TTC549 (cell line): ENCODE data around the gene ANKS1B.
"Not testable (repeated sequence)": the region's sequence is repeated elsewhere in the genome, so short reads cannot be mapped to it uniquely, and the experiment has no call there.

Experiments
- FAIRE-seq: peaks from 2 replicates; lab custom pipeline; 2012; peaks lifted over from hg19 to GRCh38; lab: Jason Lieb, UNC

Gene ANKS1B

DNA sequence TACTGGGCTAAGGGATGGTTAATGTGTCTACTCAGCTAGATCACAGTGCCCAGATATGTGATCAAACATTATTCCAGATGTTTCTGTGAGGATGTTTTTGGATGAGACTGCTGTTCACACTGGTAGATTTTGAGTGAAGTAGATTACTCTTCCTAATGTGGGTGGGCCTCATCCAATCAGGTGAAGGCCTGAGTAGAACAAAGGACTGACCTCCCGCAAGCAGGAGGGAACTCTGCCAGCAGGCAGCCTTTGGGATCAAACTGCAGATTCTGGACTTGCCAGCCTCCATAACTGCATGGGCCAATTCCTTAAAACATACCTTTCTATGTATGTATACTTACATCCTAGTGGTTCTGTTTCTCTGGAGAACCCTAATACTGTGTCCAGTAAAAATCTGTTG, 1120.4 kb downstream of the ANKS1B start:
- no peak for FAIRE-seq

DNA sequence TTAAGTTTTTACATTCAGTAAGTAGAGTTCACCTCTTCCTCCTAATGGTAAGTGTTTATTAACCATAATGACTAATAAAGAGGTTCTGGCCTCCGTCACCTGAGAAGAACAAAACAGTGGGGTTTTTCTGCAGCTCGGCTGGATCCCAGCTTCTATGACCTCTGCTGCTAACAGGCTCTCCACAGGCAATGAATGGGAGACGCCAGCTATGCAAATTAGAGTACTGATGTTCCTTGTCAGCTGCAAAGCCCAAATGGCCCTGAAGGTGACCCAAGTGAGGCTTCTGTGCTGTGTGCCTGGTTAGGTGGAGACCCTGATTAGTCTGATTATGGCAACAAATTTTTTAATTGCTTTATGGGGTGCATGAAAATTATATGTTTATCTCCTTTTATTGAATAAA, 1121.6 kb downstream of the ANKS1B start:
- FAIRE-seq = no peak

DNA sequence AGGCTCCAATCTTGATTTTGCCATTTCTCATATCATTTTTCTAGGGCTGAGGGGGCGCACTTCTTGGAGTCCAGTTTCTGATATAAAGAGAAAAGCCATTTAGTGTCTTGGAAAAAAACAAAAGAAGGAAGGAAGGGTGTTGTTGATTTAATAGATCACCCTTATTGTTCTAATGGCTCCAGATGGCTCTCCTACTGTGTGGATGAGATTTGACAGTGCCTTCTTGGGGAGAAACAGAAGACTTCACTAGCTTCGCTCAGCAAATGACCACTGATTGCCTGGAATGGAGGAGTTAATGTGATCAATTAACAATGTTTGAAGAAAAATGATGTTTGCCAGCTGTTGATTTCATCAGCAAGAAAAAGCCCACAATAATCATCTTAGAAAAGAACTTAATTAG, 1123.5 kb downstream of the ANKS1B start:
- FAIRE-seq = no peak

- FAIRE-seq = no peak
Measured at GRCh38 chr12:98856897-98857540, 1127.7 kb downstream of the ANKS1B start.

DNA sequence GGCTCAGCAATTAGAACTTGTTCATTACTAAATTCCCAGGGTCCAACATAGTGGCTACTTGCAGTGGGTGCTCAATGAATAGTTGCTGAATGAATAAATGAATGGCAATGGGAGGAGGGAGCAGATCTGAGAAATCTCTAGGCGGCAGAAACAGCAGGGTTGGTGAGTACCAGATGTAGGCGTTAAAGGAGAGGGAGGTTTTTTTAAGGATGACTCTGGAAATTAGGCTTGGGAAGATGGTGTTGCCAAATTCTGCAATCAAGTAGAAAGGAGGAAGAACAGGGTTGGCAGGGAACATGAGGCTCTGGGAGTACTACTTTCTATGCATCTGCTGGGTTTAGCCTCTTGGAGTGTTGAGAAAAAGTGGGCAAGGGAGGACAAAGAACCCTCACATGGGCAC, 1132.6 kb downstream of the ANKS1B start:
- FAIRE-seq = no peak

DNA sequence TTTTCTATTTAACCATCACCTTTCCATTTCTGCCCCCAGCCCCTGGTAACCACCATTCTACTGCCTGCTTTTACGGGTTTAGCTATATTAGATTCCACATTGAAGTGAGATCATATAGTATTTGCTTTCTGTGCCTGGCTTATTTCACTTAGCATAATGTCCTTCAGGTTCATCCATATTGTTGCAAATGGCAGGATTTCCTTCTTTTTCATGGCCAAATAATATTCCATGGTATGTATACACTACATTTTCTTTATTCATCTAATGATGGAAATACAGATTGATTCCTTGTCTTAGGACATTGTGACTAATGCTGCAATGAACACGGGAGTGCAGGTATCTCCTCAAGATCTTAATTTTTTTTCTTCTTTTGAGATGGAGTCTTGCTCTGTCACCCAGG, 1137.5 kb downstream of the ANKS1B start:
- no peak for FAIRE-seq

DNA sequence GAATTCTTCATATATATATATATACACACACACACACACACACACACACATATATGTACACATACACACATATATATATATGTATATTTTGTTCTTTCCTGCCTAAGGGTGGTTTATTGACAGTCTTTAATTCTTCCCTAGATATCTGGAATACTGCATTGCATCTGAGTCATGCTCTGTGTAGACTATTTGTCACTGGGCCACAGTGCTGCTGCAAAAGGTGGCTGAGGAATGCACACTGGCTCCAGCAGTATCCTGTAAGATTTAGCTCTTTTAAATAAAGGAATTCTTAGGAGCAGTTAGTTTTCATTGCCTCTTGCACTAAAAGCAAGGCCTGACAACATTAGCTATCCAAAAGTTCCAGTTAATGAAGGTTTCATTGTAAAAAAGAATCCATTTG, 1138.8 kb downstream of the ANKS1B start:
- FAIRE-seq = no peak

DNA sequence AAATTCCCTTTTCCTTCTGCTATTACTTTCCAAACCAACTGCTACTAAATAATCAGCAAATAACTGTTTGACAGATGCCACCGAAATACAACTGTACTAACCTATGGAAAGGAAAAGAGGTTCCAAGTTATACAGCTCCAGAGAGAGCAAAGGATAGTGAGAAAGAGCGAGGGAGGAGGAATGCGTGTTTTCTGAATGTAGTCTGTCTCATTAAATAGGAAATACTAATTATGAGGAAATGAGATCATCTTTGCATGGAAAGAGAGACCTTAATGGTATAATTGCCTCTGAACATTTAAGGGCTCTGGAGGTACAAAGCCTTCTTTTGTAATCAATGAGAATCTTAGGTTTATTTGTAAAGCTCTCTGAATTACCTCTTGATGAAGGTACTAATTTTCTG, 1144.4 kb downstream of the ANKS1B start:
- FAIRE-seq = no peak

DNA sequence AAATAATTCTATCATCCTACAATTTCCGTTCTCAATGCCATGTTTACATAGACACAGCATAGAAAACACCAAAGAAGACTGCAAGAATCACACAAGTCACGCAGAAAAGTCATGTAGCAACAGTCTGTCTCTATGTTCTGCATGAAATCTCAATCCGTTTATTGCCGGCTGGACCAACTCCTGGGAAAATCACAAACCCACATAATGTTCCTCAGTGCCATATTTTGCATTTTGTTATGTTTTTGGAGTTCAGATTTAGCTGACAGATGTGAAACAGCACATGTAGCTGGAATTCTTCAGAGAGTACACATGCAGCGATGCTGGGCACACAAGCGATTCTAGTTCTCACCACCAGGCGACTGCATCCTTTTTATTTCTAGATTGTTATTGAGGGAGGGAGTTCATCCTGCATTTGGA, 1146.5 kb downstream of the ANKS1B start:
- no peak for FAIRE-seq

DNA sequence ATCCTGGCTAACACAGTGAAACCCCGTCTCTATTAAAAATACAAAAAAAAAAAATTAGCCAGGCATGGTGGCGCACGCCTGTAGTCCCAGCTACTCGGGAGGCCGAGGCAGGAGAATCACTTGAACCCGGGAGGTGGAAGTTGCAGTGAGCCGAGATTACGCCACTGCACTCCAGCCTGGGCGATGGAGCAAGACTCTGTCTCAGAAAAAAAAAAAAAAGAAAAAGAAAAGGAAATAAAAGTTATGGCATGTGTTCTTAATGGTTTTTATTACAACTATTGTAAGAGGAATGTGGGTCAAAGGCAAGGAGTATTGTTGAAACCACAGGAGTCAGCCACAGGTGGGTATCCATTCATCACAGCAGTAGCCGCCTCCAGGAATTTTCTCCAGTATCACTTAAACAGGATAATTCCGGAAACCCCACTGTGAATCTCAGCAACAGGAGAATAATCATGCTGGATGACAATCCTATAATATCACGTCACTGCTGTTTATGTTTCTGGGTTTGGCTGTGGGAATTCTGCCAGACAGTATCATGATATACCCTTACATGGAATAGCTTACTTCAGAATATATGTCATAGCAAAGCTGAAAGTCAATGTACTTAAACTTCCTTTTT, 1147.5 kb downstream of the ANKS1B start:
- not testable (repeated sequence) for FAIRE-seq

DNA sequence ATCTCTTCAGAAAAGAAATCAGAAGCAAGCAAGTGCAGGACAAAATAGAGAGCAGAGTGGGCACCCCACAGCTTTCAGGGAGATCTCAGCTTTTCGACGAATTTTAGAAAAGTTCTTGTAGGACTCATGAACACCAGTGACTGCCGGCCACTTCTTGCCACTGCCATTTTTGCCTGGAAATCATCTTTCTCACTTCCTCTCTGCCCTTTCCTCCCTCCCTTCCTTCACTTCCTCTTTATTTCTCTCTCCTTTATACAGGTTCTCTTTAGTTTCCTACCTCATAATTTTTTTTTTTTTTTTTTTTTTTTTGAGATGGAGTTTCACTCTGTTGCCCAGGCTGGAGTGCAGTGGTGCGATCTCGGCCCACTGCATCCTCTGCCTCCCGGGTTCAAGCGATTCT, 1154.1 kb downstream of the ANKS1B start:
- no peak for FAIRE-seq

DNA sequence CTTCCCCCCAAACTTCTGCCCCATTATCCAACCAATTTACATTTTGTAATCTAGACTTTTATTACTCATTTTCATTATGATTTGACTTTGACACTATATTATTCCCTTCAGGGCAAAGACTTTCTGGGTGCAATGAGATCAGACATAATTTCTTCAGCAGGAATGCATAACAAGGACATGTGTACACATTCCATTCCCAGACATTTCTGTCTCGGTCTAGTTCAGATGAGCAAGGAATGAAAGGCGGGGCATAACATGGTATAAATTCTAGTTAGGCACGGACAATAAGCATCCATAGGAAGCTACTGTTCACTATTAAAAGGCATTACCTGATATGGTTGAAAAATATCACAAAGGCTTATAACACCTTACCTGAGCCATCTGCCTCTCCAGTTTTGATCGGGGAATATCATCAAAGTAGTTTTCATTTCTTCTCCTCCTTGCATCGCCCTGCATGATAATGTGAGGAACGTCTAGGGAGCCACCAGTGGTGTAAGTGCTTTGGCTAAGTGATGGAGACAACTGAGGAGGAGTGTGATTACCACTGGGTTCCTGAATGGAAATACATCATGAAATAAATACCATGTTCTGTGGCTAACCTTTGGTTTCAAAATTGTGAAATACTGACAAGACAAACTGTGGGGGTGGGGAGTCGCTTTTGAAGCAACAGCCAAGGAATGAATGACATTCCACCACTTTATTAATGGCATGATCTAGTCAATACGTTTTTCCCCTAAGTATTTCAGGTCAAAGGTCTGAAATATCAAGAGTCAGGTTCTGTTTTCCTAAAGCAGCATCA, 1155.7 kb downstream of the ANKS1B start:
- FAIRE-seq = no peak

DNA sequence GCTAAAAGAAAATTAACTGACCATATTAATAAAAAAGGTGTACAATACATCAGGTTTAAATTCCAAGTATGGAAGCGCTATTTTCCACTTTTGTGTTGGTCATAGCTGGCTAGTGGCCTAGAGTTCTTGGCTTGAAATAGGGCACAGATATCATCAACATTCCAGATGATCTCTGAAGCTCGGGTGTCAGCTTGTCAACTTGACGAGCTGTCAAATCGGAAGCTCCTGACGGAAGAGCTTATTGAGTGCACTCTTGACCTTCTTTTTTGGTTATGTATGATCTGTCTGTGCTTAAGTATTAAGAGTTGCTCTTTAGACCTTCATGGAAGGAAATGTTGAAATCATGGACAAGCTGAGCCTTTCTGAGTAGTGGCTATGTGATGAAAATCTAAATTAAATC, 1161.7 kb downstream of the ANKS1B start:
- FAIRE-seq = no peak

DNA sequence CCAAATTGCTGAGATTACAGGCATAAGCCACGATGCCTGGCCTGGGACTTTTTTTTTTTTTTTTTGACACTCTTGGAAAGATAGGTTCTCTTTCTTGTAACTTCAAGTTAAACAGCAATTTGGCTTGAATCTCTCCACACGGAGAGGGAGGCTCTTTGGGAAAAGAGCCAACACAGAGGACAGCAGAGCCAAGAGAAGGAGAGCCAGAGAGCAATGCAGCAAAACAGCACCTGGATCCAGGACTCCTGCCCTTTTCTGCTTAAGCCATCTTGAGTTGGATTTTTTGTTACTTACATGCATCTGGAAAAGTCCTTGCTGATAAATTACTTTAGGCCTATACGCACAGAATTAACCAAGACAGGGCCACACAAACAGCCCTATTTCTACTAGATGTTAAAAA, 1162.9 kb downstream of the ANKS1B start:
- no peak for FAIRE-seq

DNA sequence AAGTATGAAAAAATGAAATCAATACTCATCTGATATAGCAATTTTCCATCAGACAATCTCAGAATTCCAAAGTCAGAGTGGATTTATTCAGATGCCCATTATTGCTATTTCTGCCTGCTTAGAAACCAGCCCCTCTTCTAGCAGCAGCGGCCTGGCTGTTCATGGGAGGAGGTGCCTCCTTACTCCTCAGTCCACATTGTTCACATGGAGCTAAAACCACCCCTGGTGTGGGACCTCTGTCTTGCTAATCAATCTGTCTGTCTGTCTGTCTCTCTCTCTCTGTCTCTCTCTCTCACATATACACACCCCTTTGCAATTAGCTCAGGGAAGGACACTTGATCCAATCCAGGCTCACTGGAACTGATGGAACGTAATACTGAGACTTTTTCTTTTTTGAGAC, 1163.5 kb downstream of the ANKS1B start:
- FAIRE-seq = no peak

- no peak for FAIRE-seq
Measured at GRCh38 chr12:98819821-98820404, 1164.8 kb downstream of the ANKS1B start.

- no peak for FAIRE-seq
Measured at GRCh38 chr12:98819071-98819470, 1165.7 kb downstream of the ANKS1B start.

DNA sequence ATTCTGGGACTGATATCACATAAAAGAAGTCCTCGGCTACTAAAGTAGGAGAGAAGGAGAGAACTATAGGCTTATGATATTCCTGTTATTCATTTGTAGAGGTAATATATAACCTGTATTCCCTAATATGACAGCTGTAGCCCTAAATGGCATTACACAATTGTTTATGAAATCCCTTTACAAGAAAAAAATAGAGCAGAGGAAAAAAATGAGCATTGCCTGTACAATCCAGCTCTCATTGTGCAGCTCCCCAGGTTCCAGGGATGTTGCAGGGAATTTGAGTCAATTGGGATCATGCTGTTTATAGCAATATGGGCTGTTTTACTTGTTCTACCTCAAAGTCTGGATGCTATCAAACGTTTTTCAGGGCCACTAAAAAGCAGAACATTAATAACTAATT, 1166.5 kb downstream of the ANKS1B start:
- FAIRE-seq = no peak

DNA sequence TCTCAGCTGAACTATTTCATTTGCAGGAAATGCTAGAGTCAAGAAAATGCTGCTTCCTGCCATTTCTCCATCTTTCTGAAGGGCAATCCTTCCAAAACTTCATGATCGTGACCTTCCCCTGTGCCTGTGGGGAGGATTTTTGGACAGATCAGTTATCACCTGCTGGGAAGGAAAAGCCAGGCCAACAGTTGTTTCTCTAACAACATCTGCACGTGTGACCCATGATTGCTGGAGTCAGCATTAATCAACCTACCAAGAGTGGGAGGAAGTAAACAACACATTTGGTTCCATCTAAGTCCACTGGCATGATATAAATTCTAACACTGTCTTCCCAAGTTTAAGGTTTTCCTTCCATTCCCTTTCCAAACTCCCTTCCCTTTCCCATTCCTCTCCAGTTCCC, 1167.0 kb downstream of the ANKS1B start:
- no peak for FAIRE-seq

GRCh38 chr12:98816720-98817119, 1168.0 kb downstream of the ANKS1B start:
- FAIRE-seq = no peak

DNA sequence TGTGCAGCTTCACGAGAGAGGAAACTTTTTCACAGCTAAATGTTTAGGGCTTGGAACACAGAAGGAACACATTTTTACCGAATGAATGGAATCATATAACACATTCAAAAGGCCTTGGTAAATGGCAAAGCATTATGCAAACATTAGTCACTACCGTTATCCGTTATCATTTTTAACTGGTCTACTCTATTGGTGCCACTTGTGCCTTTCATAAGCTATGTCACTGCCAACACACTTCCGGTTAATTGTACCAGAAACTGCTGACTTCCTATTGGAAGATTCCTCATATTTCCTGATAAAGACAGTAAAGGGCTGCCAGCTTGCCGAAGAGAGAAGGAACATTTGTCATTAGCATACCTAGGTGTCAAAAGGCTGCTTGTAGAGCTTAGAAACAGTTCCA, 1170.5 kb downstream of the ANKS1B start:
- no peak for FAIRE-seq

- FAIRE-seq = no peak
Measured at GRCh38 chr12:98812225-98812624, 1172.5 kb downstream of the ANKS1B start.

DNA sequence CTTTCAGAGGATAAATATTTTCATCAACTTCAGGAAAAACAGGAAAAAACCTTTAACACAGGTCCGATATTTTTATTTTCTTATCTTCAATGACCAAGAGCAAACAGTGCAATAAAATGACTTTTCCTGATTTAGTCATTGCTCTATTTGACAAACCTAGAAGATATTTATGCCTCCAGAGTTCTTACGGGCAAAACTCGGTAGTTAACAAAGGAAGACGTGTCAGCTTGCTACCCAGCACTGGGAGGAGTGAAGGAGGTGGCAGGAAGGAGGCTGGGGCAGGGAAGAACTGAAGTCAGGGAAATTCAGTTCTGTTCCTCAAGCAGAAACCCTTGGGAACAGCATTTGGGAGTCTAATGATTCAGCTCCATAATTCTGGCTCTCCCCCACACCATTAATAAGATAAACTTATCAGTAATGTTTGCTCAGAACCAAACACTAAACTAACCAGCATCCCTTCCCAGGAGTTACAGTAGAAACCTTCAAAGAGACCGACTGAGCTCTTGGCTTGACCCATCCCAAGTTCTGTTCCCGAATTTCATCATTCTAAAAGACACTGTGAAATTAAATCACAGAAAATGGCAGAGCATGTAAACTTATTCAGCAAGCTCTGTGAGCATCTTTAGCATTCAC, 1176.4 kb downstream of the ANKS1B start:
- FAIRE-seq = no peak
